Neural progenitor cell (in vitro differentiated cells): Measurements from ENCODE around the gene CYP2S1. TPM values are rescaled to one million over a fixed set of nuclear protein-coding genes. Genes with fewer than 3 reads are reported as not detected.

ENCODE experiments used
- DNase-seq: peaks from one replicate; pipeline ENCODE4 v3.0.0-alpha.2; 2016; ENCODE audit warnings: low spot score
- H2AFZ ChIP-seq: fragments of 200-600 bp; sonication (generic); replicated peaks from 2 replicates; pipeline ENCODE4 v1.6.1; 2016; ENCODE audit warnings: antibody characterized with exemption
- H3F3A ChIP-seq: fragments of 200-600 bp; sonication (generic); 2 replicates; pipeline ENCODE4 v1.6.1; 2016; ENCODE audit warnings: antibody characterized with exemption, low read depth
- H3K27ac ChIP-seq: fragments of 200-600 bp; sonication (generic); 2 replicates; pipeline ENCODE4 v1.5.1; 2016; ENCODE audit warnings: mild to moderate bottlenecking
- H3K27me3 ChIP-seq: fragments of 200-600 bp; sonication (generic); 2 replicates; pipeline ENCODE4 v1.6.1; 2016; ENCODE audit warnings: mild to moderate bottlenecking, moderate library complexity
- H3K36me3 ChIP-seq: fragments of 200-600 bp; sonication (generic); 2 replicates; pipeline ENCODE4 v1.5.1; 2016
- H3K4me1 ChIP-seq: fragments of 200-600 bp; sonication (generic); 2 replicates; pipeline ENCODE4 v1.6.1; 2016; ENCODE audit warnings: mixed run types
- H3K4me2 ChIP-seq: fragments of 200-600 bp; sonication (generic); 2 replicates; pipeline ENCODE4 v1.6.1; 2016
- H3K4me3 ChIP-seq: fragments of 200-600 bp; sonication (generic); 2 replicates; pipeline ENCODE4 v1.5.1; 2016
- H3K79me2 ChIP-seq: fragments of 200-600 bp; sonication (generic); 2 replicates; pipeline ENCODE4 v1.6.1; 2016; ENCODE audit warnings: low read depth
- H3K9ac ChIP-seq: fragments of 200-600 bp; sonication (generic); 2 replicates; pipeline ENCODE4 v1.6.1; 2016
- H3K9me3 ChIP-seq: fragments of 200-600 bp; sonication (generic); 2 replicates; pipeline ENCODE4 v1.5.1; 2016; ENCODE audit warnings: low read depth
- H4K20me1 ChIP-seq: fragments of 200-600 bp; sonication (generic); 2 replicates; pipeline ENCODE4 v1.6.1; 2016; ENCODE audit warnings: low read depth
- H3K27ac Mint-ChIP-seq: 3 replicates; pipeline ENCODE4 v1.8.0; 2021; ENCODE audit warnings: mixed read lengths
- H3K27me3 Mint-ChIP-seq: 2 replicates; pipeline ENCODE4 v1.8.0; 2022; ENCODE audit warnings: low read depth, mild to moderate bottlenecking, inconsistent platforms, moderate library complexity, mixed read lengths; ENCODE audit not compliant: insufficient read depth
- H3K36me3 Mint-ChIP-seq: 3 replicates; pipeline ENCODE4 v1.8.0; 2021; ENCODE audit warnings: mixed read lengths
- H3K4me1 Mint-ChIP-seq: 3 replicates; pipeline ENCODE4 v1.8.0; 2021; ENCODE audit warnings: mixed read lengths
- H3K4me3 Mint-ChIP-seq: 3 replicates; pipeline ENCODE4 v1.8.0; 2021; ENCODE audit warnings: mild to moderate bottlenecking, moderate library complexity, mixed read lengths
- H3K9me3 Mint-ChIP-seq: 3 replicates; pipeline ENCODE4 v1.8.0; 2020; ENCODE audit warnings: mixed read lengths
- CTCF ChIP-seq: fragments of 200-600 bp; sonication (generic); IDR thresholded peaks from 2 replicates; pipeline ENCODE4 v1.5.1; 2017; ENCODE audit warnings: antibody characterized with exemption, mild to moderate bottlenecking
- EZH2 ChIP-seq: fragments of 200-600 bp; sonication (generic); IDR thresholded peaks from 2 replicates; pipeline ENCODE4 v1.6.1; 2017; ENCODE audit warnings: antibody characterized with exemption, mild to moderate bottlenecking, moderate library complexity
- EZH2phosphoT487 ChIP-seq: fragments of 200-600 bp; sonication (generic); IDR thresholded peaks from 2 replicates; pipeline ENCODE4 v1.6.1; 2017; ENCODE audit warnings: antibody characterized with exemption
- total RNA-seq: library from RNA; depleted of rRNA; stranded (reverse); fragments of >200 nt; gene quantifications from 2 replicates; pipeline ENCODE4 v1.2.3, GENCODE V29; 2015; ENCODE audit warnings: low replicate concordance

CYP2S1 gene
- total RNA-seq, 1 donor from 2014 or later = 2.0 TPM

- Histone ChIP-seq H3K4me3 (peak overlapping the region; percentile 74), H4K20me1 (no peaks in the 10 kb centered on the region), H3K36me3 (no peaks in the 10 kb centered on the region), H3K27ac (peak overlapping the region; percentile 84), H2AFZ (peak overlapping the region; percentile 65), H3K79me2 (peaks cover 19% of the 10 kb centered on the region), H3K9ac (no peak overlapping the region), H3K27me3 (no peaks in the 10 kb centered on the region), H3K9me3 (no peaks in the 10 kb centered on the region), H3K4me2 (peak overlapping the region; percentile 84), H3K4me1 (peaks cover 10% of the 10 kb centered on the region), H3F3A (peaks cover 15% of the 10 kb centered on the region)
- Mint-ChIP-seq H3K4me3 (peak overlapping the region; percentile 94), H3K9me3 (no peaks in the 10 kb centered on the region), H3K27ac (peak overlapping the region; percentile 95), H3K4me1 (peaks cover 41% of the 10 kb centered on the region), H3K36me3 (peaks cover 5% of the 10 kb centered on the region), H3K27me3 (peaks cover 13% of the 10 kb centered on the region)
- DNase-seq = no peak
- TF ChIP-seq CTCF = no peak
- no peak for TF ChIP-seq EZH2phosphoT487
- TF ChIP-seq EZH2 = no peak
Measured at GRCh38 chr19:41218249-41218614, 25.2 kb downstream of the CYP2S1 start.

GRCh38 chr19:41218615-41219507 lies 25.8 kb downstream of the CYP2S1 start, which contains the start of gene AXL:
TSS of gene AXL (plus strand) at chr19:41219223. CDS start at chr19:41219393, 170 bp downstream.
- Histone ChIP-seq H3K9ac (peak within 1 kb of the TSS; percentile 38), H2AFZ (peak within 1 kb of the TSS; percentile 65), H3K4me2 (peak within 1 kb of the TSS; percentile 84), H3K4me1 (peaks cover 16% of the 10 kb centered on the region), H3F3A (peaks cover 21% of the 10 kb centered on the region), H3K4me3 (peak within 1 kb of the TSS; percentile 74), H3K27me3 (no peaks in the 10 kb centered on the region), H3K9me3 (no peaks in the 10 kb centered on the region), H3K27ac (peak within 1 kb of the TSS; percentile 84), H3K79me2 (peaks cover 19% of the 10 kb centered on the region), H4K20me1 (no peaks in the 10 kb centered on the region), H3K36me3 (no peaks in the 10 kb centered on the region)
- H3K9me3 Mint-ChIP-seq = no peaks in the 10 kb centered on the region
- peak; percentile 94 for DNase-seq
- H3K27me3 Mint-ChIP-seq = peaks cover 14% of the 10 kb centered on the region
- no peak for TF ChIP-seq CTCF
- peak within 1 kb of the TSS; percentile 95 for H3K27ac Mint-ChIP-seq
- peaks cover 5% of the 10 kb centered on the region for H3K36me3 Mint-ChIP-seq
- peaks cover 47% of the 10 kb centered on the region for H3K4me1 Mint-ChIP-seq
- peak within 1 kb of the TSS; percentile 94 for H3K4me3 Mint-ChIP-seq

- Histone ChIP-seq H3K27ac (no peak overlapping the region), H3K4me2 (peak overlapping the region; percentile 84), H3K79me2 (peaks cover 19% of the 10 kb centered on the region), H4K20me1 (no peaks in the 10 kb centered on the region), H3K36me3 (no peaks in the 10 kb centered on the region), H3K9ac (peak overlapping the region; percentile 38), H2AFZ (no peak overlapping the region), H3K4me3 (peak overlapping the region; percentile 74), H3K27me3 (no peaks in the 10 kb centered on the region), H3K4me1 (peaks cover 16% of the 10 kb centered on the region), H3K9me3 (no peaks in the 10 kb centered on the region), H3F3A (peaks cover 21% of the 10 kb centered on the region)
- peak; percentile 28 for DNase-seq
- Mint-ChIP-seq H3K4me1 (peaks cover 52% of the 10 kb centered on the region), H3K27me3 (peaks cover 17% of the 10 kb centered on the region), H3K4me3 (peak overlapping the region; percentile 94), H3K9me3 (no peaks in the 10 kb centered on the region), H3K27ac (peak overlapping the region; percentile 35), H3K36me3 (peaks cover 5% of the 10 kb centered on the region)
- no peak for TF ChIP-seq EZH2
- no peak for TF ChIP-seq CTCF
- no peak for TF ChIP-seq EZH2phosphoT487
Measured at GRCh38 chr19:41219924-41220567, 27.0 kb downstream of the CYP2S1 start.
